Measurements from ENCODE around the gene C1orf232. TPM values are rescaled to one million over a fixed set of nuclear protein-coding genes. Genes with fewer than 3 reads are reported as not detected.
A peak's percentile ranks its signal among the peaks of the same experiment; 100 is the strongest.

The C1orf232 gene
- polyA plus RNA-seq (2013, experiment 1 of 2) = not detected
- not detected for polyA plus RNA-seq (2013, experiment 2 of 2)

DNA sequence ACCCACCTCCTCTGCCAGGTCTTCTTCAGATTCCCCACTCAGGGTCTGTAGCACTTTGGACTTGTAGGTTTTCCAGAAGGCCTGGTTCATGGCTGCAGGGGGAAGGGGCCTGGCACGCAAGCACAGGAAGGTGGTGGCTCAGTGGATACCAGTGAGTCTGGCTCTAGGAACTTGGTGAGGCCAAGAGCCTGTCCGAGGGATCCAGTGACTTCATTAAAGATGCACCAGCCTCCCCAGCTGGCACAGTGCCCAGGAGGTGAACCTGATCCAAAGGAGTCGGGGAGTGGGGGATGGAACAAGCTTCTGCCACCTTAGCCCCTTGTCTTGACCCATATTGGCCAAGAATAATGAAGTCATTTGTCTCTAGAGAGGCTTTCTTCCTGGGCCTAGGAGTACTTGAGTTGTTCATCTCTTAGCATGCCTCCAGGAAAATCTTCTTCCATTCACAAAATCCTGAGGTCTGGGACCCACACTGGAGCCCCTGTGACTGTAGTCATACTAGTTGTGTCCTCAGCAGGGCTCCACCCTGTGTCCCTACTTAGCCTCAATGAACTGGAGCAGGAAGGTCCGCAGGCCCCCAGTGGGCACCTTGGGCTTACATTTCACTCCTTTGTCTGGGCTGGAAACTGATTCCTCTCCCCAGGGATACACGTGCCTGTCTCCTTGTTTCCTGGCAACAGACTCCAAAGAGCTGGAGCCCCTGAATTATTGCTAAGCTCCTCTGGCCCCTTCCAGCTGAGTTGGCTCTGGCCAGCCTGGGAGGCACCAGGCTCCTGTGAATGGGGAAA is at the start of gene C1orf232:
C1orf232 (minus strand) TSS at position 554 of the 788 bp plus-strand sequence; CDS start at position 90, 464 bp downstream.
- peaks cover 8% of the 10 kb centered on the region for H3K79me2 ChIP-seq (ENCODE audit: control insufficient read depth, insufficient read depth, low read length)
- H3K56ac ChIP-seq (ENCODE audit: low read length) = peak within 1 kb of the TSS; percentile 96
- WGBS (ENCODE audit: extremely low coverage, insufficient coverage, low lambda C conversion rate) = no CpG with 5 or more reads among the region's 5 CpGs
- peaks cover 18% of the 10 kb centered on the region for H3K4me1 ChIP-seq (ENCODE audit: control insufficient read depth, low read depth, low read length)
- H3K18ac ChIP-seq (ENCODE audit: low read length) = no peak within 1 kb of the TSS
- peak within 1 kb of the TSS; percentile 78 for H3K4me2 ChIP-seq (ENCODE audit: low read length)
- no peak for DNase-seq
- no peak within 1 kb of the TSS for H2BK15ac ChIP-seq (replicated peaks; ENCODE audit: low read depth)
- peak within 1 kb of the TSS; percentile 88 for H3K4me3 ChIP-seq (ENCODE audit: low read length)
- no peak within 1 kb of the TSS for H3K23ac ChIP-seq (ENCODE audit: low read length)
- peak within 1 kb of the TSS; percentile 77 for H3K9ac ChIP-seq (ENCODE audit: low read length)
- no peaks in the 10 kb centered on the region for H3K27me3 ChIP-seq (ENCODE audit: insufficient read depth, low read length, poor library complexity)
- no peaks in the 10 kb centered on the region for H3K36me3 ChIP-seq (ENCODE audit: control insufficient read depth, insufficient read depth, low read length)
- peak within 1 kb of the TSS; percentile 39 for H3K4ac ChIP-seq (ENCODE audit: low read depth, low read length)
- H4K8ac ChIP-seq (ENCODE audit: low read depth, low read length) = no peak within 1 kb of the TSS
- H2AK5ac ChIP-seq (ENCODE audit: low read length) = peak within 1 kb of the TSS; percentile 18
- peaks cover 14% of the 10 kb centered on the region for H3K79me1 ChIP-seq (ENCODE audit: low read length)
- H2BK120ac ChIP-seq (ENCODE audit: low read depth, low read length) = no peak within 1 kb of the TSS
- H4K5ac ChIP-seq (ENCODE audit: low read length) = no peak within 1 kb of the TSS
- H2BK5ac ChIP-seq (ENCODE audit: low read length) = no peak within 1 kb of the TSS
- H3K27ac ChIP-seq (ENCODE audit: low read depth, low read length) = no peak within 1 kb of the TSS

- H3K4ac ChIP-seq (ENCODE audit: low read depth, low read length) = no peak overlapping the region
- no CpG with 5 or more reads among the region's 3 CpGs for WGBS (ENCODE audit: extremely low coverage, insufficient coverage, low lambda C conversion rate)
These were observed 46.5 kb upstream of the C1orf232 start for GRCh38 chr1:26215246-26215645.

DNA sequence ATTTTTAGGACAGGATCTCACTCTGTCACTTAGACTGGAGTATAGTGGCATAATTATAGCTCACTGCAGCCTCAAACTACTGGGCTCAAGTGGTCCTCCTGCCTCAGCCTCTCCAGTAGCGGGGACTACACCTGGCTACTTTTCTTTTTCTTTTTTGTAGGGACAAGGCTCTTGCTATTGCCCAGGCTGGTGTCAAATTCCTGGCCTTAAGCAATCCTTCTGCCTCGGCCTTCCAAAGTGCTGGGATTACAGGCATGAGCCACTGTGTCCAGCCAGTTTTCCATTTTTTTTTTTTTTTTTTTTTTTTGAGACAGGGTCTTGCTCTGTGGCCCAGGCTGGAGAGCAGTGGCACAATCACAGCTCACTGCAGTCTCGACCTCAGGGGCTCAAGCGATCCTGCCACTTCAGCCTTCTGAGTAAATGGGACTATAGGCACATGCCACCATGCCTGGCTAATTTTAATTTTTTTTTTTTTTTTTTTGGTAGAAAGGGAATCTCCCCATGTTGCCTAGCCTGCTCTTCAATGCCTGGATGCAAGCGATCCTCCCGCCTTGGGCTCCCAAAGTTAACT is 44.7 kb upstream of the C1orf232 start:
- Histone ChIP-seq H3K4me1 (ENCODE audit: control insufficient read depth, low read depth, low read length) (no peaks in the 10 kb centered on the region), H2AK5ac (ENCODE audit: low read length) (no peak overlapping the region), H3K27ac (ENCODE audit: low read depth, low read length) (no peak overlapping the region), H3K4me3 (ENCODE audit: low read length) (no peak overlapping the region), H3K27me3 (ENCODE audit: insufficient read depth, low read length, poor library complexity) (no peaks in the 10 kb centered on the region), H3K79me1 (ENCODE audit: low read length) (no peaks in the 10 kb centered on the region), H3K79me2 (ENCODE audit: control insufficient read depth, insufficient read depth, low read length) (no peaks in the 10 kb centered on the region), H2BK5ac (ENCODE audit: low read length) (no peak overlapping the region), H3K36me3 (ENCODE audit: control insufficient read depth, insufficient read depth, low read length) (no peaks in the 10 kb centered on the region), H4K5ac (ENCODE audit: low read length) (no peak overlapping the region), H3K9ac (ENCODE audit: low read length) (no peak overlapping the region), H3K23ac (ENCODE audit: low read length) (no peak overlapping the region), H3K56ac (ENCODE audit: low read length) (no peak overlapping the region), H3K4ac (ENCODE audit: low read depth, low read length) (no peak overlapping the region), H2BK15ac (replicated peaks; ENCODE audit: low read depth) (no peak overlapping the region), H2BK120ac (ENCODE audit: low read depth, low read length) (no peak overlapping the region), H3K18ac (ENCODE audit: low read length) (no peak overlapping the region), H3K4me2 (ENCODE audit: low read length) (no peak overlapping the region), H4K8ac (ENCODE audit: low read depth, low read length) (no peak overlapping the region)
- no CpG with 5 or more reads among the region's 6 CpGs for WGBS (ENCODE audit: extremely low coverage, insufficient coverage, low lambda C conversion rate)
- no peak for DNase-seq

More at GRCh38 chr1:26215246-26215645, 46.5 kb upstream of the C1orf232 start:
- Histone ChIP-seq H3K79me1 (ENCODE audit: low read length) (no peaks in the 10 kb centered on the region), H3K56ac (ENCODE audit: low read length) (no peak overlapping the region), H3K23ac (ENCODE audit: low read length) (no peak overlapping the region), H2BK15ac (replicated peaks; ENCODE audit: low read depth) (no peak overlapping the region), H3K36me3 (ENCODE audit: control insufficient read depth, insufficient read depth, low read length) (no peaks in the 10 kb centered on the region), H3K4me1 (ENCODE audit: control insufficient read depth, low read depth, low read length) (no peaks in the 10 kb centered on the region), H3K27me3 (ENCODE audit: insufficient read depth, low read length, poor library complexity) (no peaks in the 10 kb centered on the region), H2BK5ac (ENCODE audit: low read length) (no peak overlapping the region), H4K5ac (ENCODE audit: low read length) (no peak overlapping the region), H3K18ac (ENCODE audit: low read length) (no peak overlapping the region), H3K4me2 (ENCODE audit: low read length) (no peak overlapping the region), H3K27ac (ENCODE audit: low read depth, low read length) (no peak overlapping the region), H2AK5ac (ENCODE audit: low read length) (no peak overlapping the region), H3K4me3 (ENCODE audit: low read length) (no peak overlapping the region), H2BK120ac (ENCODE audit: low read depth, low read length) (no peak overlapping the region), H4K8ac (ENCODE audit: low read depth, low read length) (no peak overlapping the region), H3K9ac (ENCODE audit: low read length) (no peak overlapping the region), H3K79me2 (ENCODE audit: control insufficient read depth, insufficient read depth, low read length) (no peaks in the 10 kb centered on the region)
- DNase-seq = no peak

DNA sequence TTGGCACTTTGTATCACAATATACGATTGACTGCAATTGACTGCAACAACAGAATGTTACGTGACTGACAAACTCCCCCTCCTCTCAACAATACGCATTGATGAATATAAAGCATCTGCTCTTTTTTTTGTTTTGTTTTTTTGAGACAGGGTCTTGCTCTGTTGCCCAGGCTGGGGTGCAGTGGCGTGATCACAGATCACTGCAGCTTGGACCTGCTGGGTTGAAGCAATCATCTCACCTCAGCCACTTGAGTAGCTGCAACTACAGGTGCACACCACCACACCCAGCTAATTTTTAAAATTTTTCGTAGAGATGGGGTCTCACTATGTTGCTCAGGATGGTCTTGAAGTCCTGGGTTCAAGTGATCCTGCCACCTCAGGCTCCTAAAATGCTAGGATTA is 44.0 kb upstream of the C1orf232 start:
- H3K4me3 ChIP-seq (ENCODE audit: low read length) = no peak overlapping the region
- H3K18ac ChIP-seq (ENCODE audit: low read length) = no peak overlapping the region
- H4K5ac ChIP-seq (ENCODE audit: low read length) = no peak overlapping the region
- no peak overlapping the region for H2AK5ac ChIP-seq (ENCODE audit: low read length)
- H2BK120ac ChIP-seq (ENCODE audit: low read depth, low read length) = no peak overlapping the region
- no peaks in the 10 kb centered on the region for H3K27me3 ChIP-seq (ENCODE audit: insufficient read depth, low read length, poor library complexity)
- H3K56ac ChIP-seq (ENCODE audit: low read length) = no peak overlapping the region
- no peak overlapping the region for H2BK15ac ChIP-seq (replicated peaks; ENCODE audit: low read depth)
- no peaks in the 10 kb centered on the region for H3K79me2 ChIP-seq (ENCODE audit: control insufficient read depth, insufficient read depth, low read length)
- no peak for DNase-seq
- no peak overlapping the region for H3K4ac ChIP-seq (ENCODE audit: low read depth, low read length)
- WGBS (ENCODE audit: extremely low coverage, insufficient coverage, low lambda C conversion rate) = no CpG with 5 or more reads among the region's 5 CpGs
- no peak overlapping the region for H3K23ac ChIP-seq (ENCODE audit: low read length)
- no peak overlapping the region for H2BK5ac ChIP-seq (ENCODE audit: low read length)
- H3K79me1 ChIP-seq (ENCODE audit: low read length) = no peaks in the 10 kb centered on the region
- H3K36me3 ChIP-seq (ENCODE audit: control insufficient read depth, insufficient read depth, low read length) = no peaks in the 10 kb centered on the region
- H4K8ac ChIP-seq (ENCODE audit: low read depth, low read length) = no peak overlapping the region
- no peak overlapping the region for H3K4me2 ChIP-seq (ENCODE audit: low read length)
- H3K9ac ChIP-seq (ENCODE audit: low read length) = no peak overlapping the region
- no peaks in the 10 kb centered on the region for H3K4me1 ChIP-seq (ENCODE audit: control insufficient read depth, low read depth, low read length)
- no peak overlapping the region for H3K27ac ChIP-seq (ENCODE audit: low read depth, low read length)

GRCh38 chr1:26210147-26210870 is 41.5 kb upstream of the C1orf232 start:
- Histone ChIP-seq H2BK120ac (ENCODE audit: low read depth, low read length) (no peak overlapping the region), H3K27ac (ENCODE audit: low read depth, low read length) (no peak overlapping the region)
- no CpG with 5 or more reads among the region's 5 CpGs for WGBS (ENCODE audit: extremely low coverage, insufficient coverage, low lambda C conversion rate)

More at GRCh38 chr1:26210147-26210870, 41.5 kb upstream of the C1orf232 start:
- H3K4me2 ChIP-seq (ENCODE audit: low read length) = no peak overlapping the region
- H3K36me3 ChIP-seq (ENCODE audit: control insufficient read depth, insufficient read depth, low read length) = no peaks in the 10 kb centered on the region
- H2BK15ac ChIP-seq (replicated peaks; ENCODE audit: low read depth) = no peak overlapping the region
- H3K56ac ChIP-seq (ENCODE audit: low read length) = peak overlapping the region; percentile 1
- H3K18ac ChIP-seq (ENCODE audit: low read length) = no peak overlapping the region
- no peak overlapping the region for H2AK5ac ChIP-seq (ENCODE audit: low read length)
- no peaks in the 10 kb centered on the region for H3K27me3 ChIP-seq (ENCODE audit: insufficient read depth, low read length, poor library complexity)
- no peak overlapping the region for H4K5ac ChIP-seq (ENCODE audit: low read length)
- no peak overlapping the region for H2BK5ac ChIP-seq (ENCODE audit: low read length)
- DNase-seq = no peak
- no peak overlapping the region for H4K8ac ChIP-seq (ENCODE audit: low read depth, low read length)
- H3K9ac ChIP-seq (ENCODE audit: low read length) = no peak overlapping the region
- no peaks in the 10 kb centered on the region for H3K79me2 ChIP-seq (ENCODE audit: control insufficient read depth, insufficient read depth, low read length)
- H3K79me1 ChIP-seq (ENCODE audit: low read length) = no peaks in the 10 kb centered on the region
- no peaks in the 10 kb centered on the region for H3K4me1 ChIP-seq (ENCODE audit: control insufficient read depth, low read depth, low read length)
- H3K4ac ChIP-seq (ENCODE audit: low read depth, low read length) = no peak overlapping the region
- no peak overlapping the region for H3K4me3 ChIP-seq (ENCODE audit: low read length)
- H3K23ac ChIP-seq (ENCODE audit: low read length) = no peak overlapping the region
